ENCODE results near the gene FIG4. TPM values are rescaled to one million over a fixed set of nuclear protein-coding genes. Genes with fewer than 3 reads are reported as not detected.

FIG4 gene
- total RNA-seq, 1 experiment from 2014 or later, result 23.1 TPM

GRCh38 chr6:109783250-109783986 is 92.3 kb downstream of the FIG4 start:
- H4K91ac ChIP-seq (ENCODE audit: insufficient read length, low read depth, low read length), result no peak overlapping the region
- no peak overlapping the region for H3K23ac ChIP-seq (ENCODE audit: insufficient read length, low read depth, low read length)

More at GRCh38 chr6:109783250-109783986, 92.3 kb downstream of the FIG4 start:
- Histone ChIP-seq H3K4me1 (ENCODE audit: insufficient read depth, low read length) (no peaks in the 10 kb centered on the region), H3K27me3 (ENCODE audit: insufficient read depth, low read length) (no peaks in the 10 kb centered on the region), H4K8ac (replicated peaks; ENCODE audit: insufficient read length, low read depth, low read length) (no peak overlapping the region), H2AFZ (ENCODE audit: low read length) (no peak overlapping the region), H2BK120ac (ENCODE audit: low read depth, low read length, poor library complexity, severe bottlenecking) (no peak overlapping the region), H3K4me2 (ENCODE audit: insufficient read depth, insufficient read length, low read length) (no peak overlapping the region), H3K9me3 (ENCODE audit: control insufficient read depth, low read depth, low read length) (no peaks in the 10 kb centered on the region), H3K14ac (ENCODE audit: insufficient read depth, low read length) (no peak overlapping the region), H3K9ac (ENCODE audit: extremely low read depth, insufficient read length, low read length) (no peak overlapping the region), H4K5ac (ENCODE audit: insufficient read length, low read depth, low read length) (no peak overlapping the region), H3K23me2 (ENCODE audit: insufficient read length, low read depth, low read length, poor library complexity, severe bottlenecking) (no peaks in the 10 kb centered on the region), H2AK5ac (ENCODE audit: insufficient read length, low read length) (no peak overlapping the region), H3K27ac (ENCODE audit: insufficient read length, low read depth, low read length) (no peak overlapping the region), H2BK15ac (ENCODE audit: low read depth, low read length) (no peak overlapping the region), H2BK5ac (ENCODE audit: insufficient read length, low read length) (no peak overlapping the region), H2BK12ac (ENCODE audit: insufficient read length, low read depth, low read length) (no peak overlapping the region), H3K79me1 (ENCODE audit: insufficient read depth, low read depth, low read length, poor library complexity, severe bottlenecking) (no peaks in the 10 kb centered on the region), H3K4ac (ENCODE audit: low read depth, low read length) (no peak overlapping the region), H2BK20ac (ENCODE audit: low read depth, low read length, poor library complexity, severe bottlenecking) (no peak overlapping the region), H3K18ac (ENCODE audit: insufficient read length, low read depth, low read length) (no peak overlapping the region), H3K79me2 (ENCODE audit: insufficient read depth, low read length) (no peaks in the 10 kb centered on the region), H3T11ph (ENCODE audit: low read length) (no peak overlapping the region), H3K56ac (ENCODE audit: insufficient read length, low read depth, low read length) (no peak overlapping the region), H4K20me1 (ENCODE audit: control insufficient read depth, insufficient read depth, insufficient read length) (no peaks in the 10 kb centered on the region)
- no CpG with 5 or more reads among the region's 4 CpGs for WGBS (ENCODE audit: extremely low coverage, insufficient read length, low lambda C conversion rate)
- H3K27me3 Mint-ChIP-seq (ENCODE audit: low read depth), result no peaks in the 10 kb centered on the region
- H3K9me3 Mint-ChIP-seq, result no peaks in the 10 kb centered on the region
- DNase-seq, result peak; percentile 46
- TF ChIP-seq, protein P1, sequence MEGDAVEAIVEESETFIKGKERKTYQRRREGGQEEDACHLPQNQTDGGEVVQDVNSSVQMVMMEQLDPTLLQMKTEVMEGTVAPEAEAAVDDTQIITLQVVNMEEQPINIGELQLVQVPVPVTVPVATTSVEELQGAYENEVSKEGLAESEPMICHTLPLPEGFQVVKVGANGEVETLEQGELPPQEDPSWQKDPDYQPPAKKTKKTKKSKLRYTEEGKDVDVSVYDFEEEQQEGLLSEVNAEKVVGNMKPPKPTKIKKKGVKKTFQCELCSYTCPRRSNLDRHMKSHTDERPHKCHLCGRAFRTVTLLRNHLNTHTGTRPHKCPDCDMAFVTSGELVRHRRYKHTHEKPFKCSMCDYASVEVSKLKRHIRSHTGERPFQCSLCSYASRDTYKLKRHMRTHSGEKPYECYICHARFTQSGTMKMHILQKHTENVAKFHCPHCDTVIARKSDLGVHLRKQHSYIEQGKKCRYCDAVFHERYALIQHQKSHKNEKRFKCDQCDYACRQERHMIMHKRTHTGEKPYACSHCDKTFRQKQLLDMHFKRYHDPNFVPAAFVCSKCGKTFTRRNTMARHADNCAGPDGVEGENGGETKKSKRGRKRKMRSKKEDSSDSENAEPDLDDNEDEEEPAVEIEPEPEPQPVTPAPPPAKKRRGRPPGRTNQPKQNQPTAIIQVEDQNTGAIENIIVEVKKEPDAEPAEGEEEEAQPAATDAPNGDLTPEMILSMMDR (conservative IDR thresholded peaks at IDR 0.05), result peak; percentile 88
- H3K36me3 Mint-ChIP-seq (ENCODE audit: insufficient read depth in 1 of 3, low read depth in 3 of 3), result peaks cover 5 to 10% (median 9%) of the 10 kb centered on the region in 3 experiments
- 0 out of 7 replicates have a peak overlapping the region, but pooled peaks of 1 of the 3 experiments have one; percentile 29 for H3K27ac Mint-ChIP-seq
- H3K4me3 Mint-ChIP-seq, result no peak overlapping the region
- peaks cover 0 to 5% of the 10 kb centered on the region in 2 experiments; a peak in 2 of 4 replicates for H3K4me1 Mint-ChIP-seq
